Right atrium auricular region (tissue), 2 donors: Measurements from ENCODE around the gene MOB2. TPM values are rescaled to one million over a fixed set of nuclear protein-coding genes. Genes with fewer than 3 reads are reported as not detected.
"Not testable (repeated sequence)": the region's sequence is repeated elsewhere in the genome, so short reads cannot be mapped to it uniquely, and the experiment has no call there.

Experiments
- DNase-seq: peaks from one replicate; pipeline ENCODE4 v3.0.0-alpha.2; 2019; ENCODE audit warnings: low spot score
- H3K27ac ChIP-seq, 2 donors: fragments of 200-600 bp; sonication (generic); 1 replicate in 1 of 2; 2 replicates in 1 of 2; pipeline ENCODE4 v1.5.1; 2016 to 2019
- H3K27me3 ChIP-seq, 2 donors: fragments of 200-600 bp; sonication (generic); one replicate each; pipeline versions ENCODE4 v1.5.1 to v1.6.0; 2017 to 2019
- H3K36me3 ChIP-seq: fragments of 200-600 bp; sonication (generic); one replicate; pipeline ENCODE4 v1.5.1; 2016
- H3K4me1 ChIP-seq, 2 donors: fragments of 200-600 bp; sonication (generic); one replicate each; pipeline versions ENCODE4 v1.5.1 to v1.6.0; 2017 to 2019
- H3K4me3 ChIP-seq, 2 donors: fragments of 200-600 bp; sonication (generic); 1 replicate in 1 of 2; 2 replicates in 1 of 2; pipeline ENCODE4 v1.5.1; 2017 to 2019; ENCODE audit warnings: mild to moderate bottlenecking in 1 of 2, moderate library complexity in 1 of 2
- H3K9me3 ChIP-seq, 2 donors: fragments of 200-600 bp; sonication (generic); one replicate each; pipeline ENCODE4 v1.5.1; 2019
- total RNA-seq, 2 donors: library from RNA; depleted of rRNA; stranded (reverse); fragments of >200 nt; gene quantifications; one replicate each; pipeline ENCODE4 v1.1.0, GENCODE V29; 2016
- TF ChIP-seq, protein P1 (sequence below), 2 donors: fragments of 200-600 bp; sonication (generic); IDR thresholded peaks; one replicate each; pipeline ENCODE4 v1.5.1; 2019; ENCODE audit warnings: antibody characterized with exemption in 2 of 2

Gene MOB2
- total RNA-seq, 2 donors from 2014 or later = 22.0 to 27.9 TPM

DNA sequence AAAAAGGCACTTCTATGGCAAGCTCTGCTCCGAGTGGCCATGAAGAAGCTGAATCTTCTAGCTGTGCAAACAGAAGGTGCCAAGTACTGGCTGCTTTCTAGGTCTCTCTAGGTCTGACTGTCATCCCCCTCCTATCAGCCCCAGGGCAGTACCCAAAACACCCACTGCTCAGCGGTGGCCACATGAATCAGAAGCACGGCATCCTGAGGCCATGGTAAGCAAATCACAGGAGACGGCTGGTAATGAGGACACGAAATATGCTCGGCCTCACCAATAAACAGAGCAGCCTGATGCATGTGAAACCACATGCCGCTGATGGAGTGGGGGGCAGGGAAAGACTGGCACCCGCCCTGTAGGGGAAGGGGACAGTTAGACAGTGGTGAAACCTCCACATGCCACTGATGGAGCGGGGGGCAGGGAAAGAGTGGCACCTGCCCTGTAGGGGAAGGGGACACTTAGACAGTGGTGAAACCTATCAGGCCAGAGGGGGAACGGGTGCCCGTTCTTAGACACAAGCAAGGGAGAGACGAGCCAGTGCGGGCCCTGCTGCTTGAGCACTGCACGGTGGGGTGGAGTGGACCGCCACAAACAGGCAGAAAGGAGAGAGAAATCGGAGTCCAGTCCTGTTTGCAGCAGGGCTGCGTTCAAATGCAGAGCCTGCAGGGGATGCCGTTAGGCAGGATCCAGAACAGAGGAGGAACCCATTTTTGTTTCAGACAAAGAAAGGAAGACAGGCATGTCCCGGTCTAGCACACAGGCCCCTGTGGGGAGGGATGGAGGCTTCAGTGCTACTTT lies 29.9 kb upstream of the MOB2 start:
- TF ChIP-seq, protein P1, sequence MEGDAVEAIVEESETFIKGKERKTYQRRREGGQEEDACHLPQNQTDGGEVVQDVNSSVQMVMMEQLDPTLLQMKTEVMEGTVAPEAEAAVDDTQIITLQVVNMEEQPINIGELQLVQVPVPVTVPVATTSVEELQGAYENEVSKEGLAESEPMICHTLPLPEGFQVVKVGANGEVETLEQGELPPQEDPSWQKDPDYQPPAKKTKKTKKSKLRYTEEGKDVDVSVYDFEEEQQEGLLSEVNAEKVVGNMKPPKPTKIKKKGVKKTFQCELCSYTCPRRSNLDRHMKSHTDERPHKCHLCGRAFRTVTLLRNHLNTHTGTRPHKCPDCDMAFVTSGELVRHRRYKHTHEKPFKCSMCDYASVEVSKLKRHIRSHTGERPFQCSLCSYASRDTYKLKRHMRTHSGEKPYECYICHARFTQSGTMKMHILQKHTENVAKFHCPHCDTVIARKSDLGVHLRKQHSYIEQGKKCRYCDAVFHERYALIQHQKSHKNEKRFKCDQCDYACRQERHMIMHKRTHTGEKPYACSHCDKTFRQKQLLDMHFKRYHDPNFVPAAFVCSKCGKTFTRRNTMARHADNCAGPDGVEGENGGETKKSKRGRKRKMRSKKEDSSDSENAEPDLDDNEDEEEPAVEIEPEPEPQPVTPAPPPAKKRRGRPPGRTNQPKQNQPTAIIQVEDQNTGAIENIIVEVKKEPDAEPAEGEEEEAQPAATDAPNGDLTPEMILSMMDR (IDR thresholded peaks at IDR 0.05) = no peak
- H3K27ac ChIP-seq = no peak overlapping the region
- H3K27me3 ChIP-seq = no peaks in the 10 kb centered on the region
- H3K4me1 ChIP-seq = peaks cover 0 to 78% of the 10 kb centered on the region in 2 donors
- no peaks in the 10 kb centered on the region for H3K9me3 ChIP-seq
- no peak for DNase-seq
- no peak overlapping the region for H3K4me3 ChIP-seq
- no peaks in the 10 kb centered on the region for H3K36me3 ChIP-seq

DNA sequence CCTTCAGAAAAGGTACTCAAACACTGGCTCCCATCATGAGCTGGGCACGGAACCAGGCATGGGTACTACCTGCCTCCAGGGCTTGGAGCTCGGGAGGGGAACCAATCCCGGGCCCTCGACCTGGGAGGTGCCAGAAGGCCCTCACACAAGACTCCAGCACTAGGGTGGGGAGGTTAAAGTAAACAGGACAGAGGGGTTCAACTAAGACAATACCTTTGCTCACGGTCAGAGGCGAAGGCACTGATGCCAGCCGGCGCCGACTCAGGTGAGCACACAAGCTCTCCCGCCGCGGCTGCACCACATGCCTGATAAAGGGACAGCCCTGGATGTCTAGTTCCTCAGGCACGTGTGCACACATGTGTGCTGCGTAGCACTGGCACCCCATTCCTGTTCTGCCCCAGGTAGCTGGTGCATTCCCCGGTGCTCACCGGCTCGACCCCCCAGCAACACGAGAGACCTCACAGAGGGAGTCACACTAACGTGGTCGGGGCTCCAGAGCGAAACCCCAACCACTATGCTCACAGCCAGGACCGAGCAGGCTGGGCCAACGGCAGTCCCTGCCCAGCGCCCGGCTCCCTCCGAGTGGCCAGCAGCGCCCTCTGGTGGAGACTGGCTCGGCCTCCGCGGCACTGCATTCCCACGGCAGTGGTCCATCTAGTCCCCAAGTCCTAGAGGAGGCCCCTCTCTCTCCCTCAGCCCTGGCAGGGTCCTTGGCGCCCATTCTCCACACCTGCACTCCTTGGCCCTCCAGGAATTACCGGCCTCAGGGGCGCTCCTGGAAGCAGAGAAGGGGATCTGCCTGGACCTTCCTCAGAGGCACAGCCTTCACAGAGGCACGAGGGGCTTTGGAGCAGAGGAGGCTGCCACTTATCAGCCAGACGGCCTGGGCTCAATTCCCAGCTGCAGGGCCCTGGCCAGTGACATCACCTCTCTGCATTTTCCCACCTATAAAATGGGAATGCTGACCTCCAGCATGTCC lies 28.8 kb upstream of the MOB2 start:
- no peak overlapping the region for H3K4me3 ChIP-seq
- H3K4me1 ChIP-seq = peaks cover 0 to 67% of the 10 kb centered on the region in 2 donors
- TF ChIP-seq, protein P1 (IDR thresholded peaks at IDR 0.05) = peak; percentile 86 to 95
- no peaks in the 10 kb centered on the region for H3K9me3 ChIP-seq
- H3K27me3 ChIP-seq = no peaks in the 10 kb centered on the region
- H3K36me3 ChIP-seq = no peaks in the 10 kb centered on the region
- H3K27ac ChIP-seq = no peak overlapping the region
- DNase-seq = peak; percentile 81

DNA sequence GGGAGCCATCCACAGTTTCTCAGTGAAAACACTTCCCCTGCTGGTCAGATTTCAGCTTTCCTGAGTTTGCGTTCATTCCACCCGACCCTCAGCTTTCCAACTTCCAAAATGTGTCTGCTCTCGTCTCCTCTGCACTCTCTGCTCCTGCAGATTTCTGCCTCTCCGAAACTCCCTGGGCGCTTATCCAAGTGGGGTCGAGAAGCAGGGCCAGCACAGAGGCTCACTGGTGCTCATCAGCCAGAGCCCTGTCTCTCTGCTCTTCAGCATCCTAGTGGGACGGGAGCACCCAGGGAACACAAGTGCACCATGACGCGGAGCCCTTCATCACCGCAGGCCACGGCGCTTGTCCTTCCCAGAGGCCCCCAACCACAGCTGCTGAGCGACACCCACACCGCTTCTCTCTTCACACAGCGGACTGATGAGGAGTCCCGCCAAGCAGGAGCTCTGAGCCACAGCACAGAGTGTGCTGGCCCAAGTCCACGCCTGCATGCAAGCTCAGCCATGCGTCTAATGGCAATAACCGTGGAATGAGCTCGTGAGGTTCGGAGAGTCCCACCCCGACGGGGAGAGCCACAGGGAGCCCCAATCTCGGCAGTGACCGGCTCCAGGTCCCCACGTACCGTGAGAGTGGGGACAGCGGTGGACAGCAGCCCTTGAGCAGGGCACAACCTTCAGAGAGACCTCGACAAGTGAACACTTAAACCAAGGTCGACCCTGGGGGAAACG lies 27.9 kb upstream of the MOB2 start:
- TF ChIP-seq, protein P1 (IDR thresholded peaks at IDR 0.05) = no peak
- Histone ChIP-seq H3K36me3 (no peaks in the 10 kb centered on the region), H3K4me1 (peaks cover 0 to 62% of the 10 kb centered on the region in 2 donors), H3K27me3 (no peaks in the 10 kb centered on the region), H3K9me3 (no peaks in the 10 kb centered on the region), H3K27ac (no peak overlapping the region), H3K4me3 (no peak overlapping the region)
- DNase-seq = no peak

DNA sequence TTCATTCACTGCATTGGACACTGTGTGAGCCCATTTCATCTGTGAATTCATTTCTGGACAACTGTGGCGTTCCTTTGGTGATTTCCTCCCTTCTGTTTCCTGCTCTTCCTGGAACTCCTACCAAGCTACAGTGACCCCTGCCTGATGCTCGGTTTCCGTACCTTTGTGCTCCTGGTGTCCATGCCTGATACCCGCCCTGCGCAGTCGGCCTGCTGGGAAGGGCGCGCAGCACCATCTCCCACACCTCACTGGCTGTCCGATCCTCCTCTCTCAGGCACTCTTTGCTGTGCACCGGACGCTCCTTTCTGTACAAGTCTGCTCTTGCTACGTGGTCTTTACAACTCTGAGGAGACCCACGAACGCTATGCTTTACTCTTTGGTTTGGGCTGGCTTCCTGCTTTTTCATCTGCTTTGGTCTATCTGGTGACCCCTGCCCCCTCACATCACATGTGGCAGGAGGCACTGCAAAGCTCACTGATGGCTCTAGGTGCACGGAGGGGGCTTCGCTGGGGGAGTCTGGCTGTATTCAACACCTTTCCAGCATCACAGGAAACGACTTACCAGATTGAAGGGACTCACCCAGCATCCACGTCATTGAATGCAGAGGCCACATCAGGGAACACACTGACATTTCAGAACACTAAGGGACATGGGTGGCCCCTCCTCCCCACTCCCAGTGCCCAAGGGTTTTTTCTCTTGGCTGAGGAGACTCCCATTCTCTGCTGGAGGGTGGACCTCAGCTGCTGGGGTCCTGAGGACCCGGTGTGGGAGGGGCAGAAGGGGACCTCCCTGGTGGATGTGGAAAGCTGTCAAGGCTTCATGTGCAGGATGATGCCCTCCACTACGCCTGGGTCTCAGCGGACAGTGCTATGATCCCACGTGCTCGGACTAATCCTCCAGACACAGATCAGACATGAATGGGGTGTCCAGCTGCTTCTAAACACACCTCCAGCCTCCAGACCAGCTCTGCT lies 27.0 kb upstream of the MOB2 start:
- H3K4me1 ChIP-seq = peaks cover 0 to 63% of the 10 kb centered on the region in 2 donors
- no peak overlapping the region for H3K4me3 ChIP-seq
- no peak for DNase-seq
- no peaks in the 10 kb centered on the region for H3K36me3 ChIP-seq
- TF ChIP-seq, protein P1 (IDR thresholded peaks at IDR 0.05) = no peak
- no peaks in the 10 kb centered on the region for H3K27me3 ChIP-seq
- no peak overlapping the region for H3K27ac ChIP-seq
- H3K9me3 ChIP-seq = no peaks in the 10 kb centered on the region

DNA sequence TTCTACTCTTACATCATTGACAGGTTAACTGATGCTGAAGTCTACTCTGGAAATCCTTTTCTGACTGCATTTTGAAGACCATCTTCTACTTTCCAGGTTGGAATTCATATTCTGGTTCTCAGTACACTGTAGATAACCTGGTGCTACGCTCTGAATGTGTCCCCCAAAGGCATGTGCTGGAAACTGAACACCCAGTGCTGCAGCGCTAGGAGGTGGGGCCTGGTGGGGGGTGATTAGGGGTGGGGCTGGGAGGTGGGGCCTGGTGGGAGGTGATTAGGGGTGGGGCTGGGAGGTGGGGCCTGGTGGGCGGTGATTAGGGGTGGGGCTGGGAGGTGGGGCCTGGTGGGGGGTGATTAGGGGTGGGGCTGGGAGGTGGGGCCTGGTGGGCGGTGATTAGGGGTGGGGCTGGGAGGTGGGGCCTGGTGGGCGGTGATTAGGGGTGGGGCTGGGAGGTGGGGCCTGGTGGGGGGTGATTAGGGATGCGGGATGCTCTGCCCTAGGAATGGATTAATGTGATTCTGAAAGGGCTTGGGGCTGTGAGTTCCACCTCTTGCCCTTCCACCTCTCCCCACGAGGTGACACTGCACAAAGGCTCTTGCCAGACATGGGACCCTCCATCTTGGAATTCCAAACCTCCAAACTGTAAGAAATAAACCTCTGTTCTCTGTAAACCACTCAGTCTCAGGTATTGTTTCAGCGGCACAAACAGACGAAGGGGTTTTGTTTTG lies 26.1 kb upstream of the MOB2 start:
- not testable (repeated sequence) for H3K36me3 ChIP-seq, H3K9me3 ChIP-seq, H3K27ac ChIP-seq, H3K27me3 ChIP-seq, H3K4me3 ChIP-seq, DNase-seq
- H3K4me1 ChIP-seq = peaks cover 0 to 72% of the 10 kb centered on the region in 2 donors
